Activated CD8-positive, alpha-beta T cell treated with anti-CD3 and anti-CD28 coated beads for 36 hours (primary cell): ENCODE measurements around the gene ELF3. TPM values are rescaled to one million over a fixed set of nuclear protein-coding genes. Genes with fewer than 3 reads are reported as not detected.
"Not testable (repeated sequence)": the region's sequence is repeated elsewhere in the genome, so short reads cannot be mapped to it uniquely, and the experiment has no call there.

Source experiments
- ATAC-seq: fragments of 200-7000 bp; cut with Tn5 transposase; one replicate; pipeline ENCODE4 v1.10.0; 2021; ENCODE audit warnings: mild to moderate bottlenecking, moderate library complexity
- CTCF ChIA-PET: fragments of 350-600 bp; sonication (Branson Sonifier 250); formaldehyde crosslinking; loops from one replicate; lab custom pipeline; 2021; ENCODE audit warnings: antibody characterized with exemption; lab: Charles Lee
- POLR2A ChIA-PET: fragments of 350-600 bp; sonication (Branson Sonifier 250); formaldehyde crosslinking; loops from one replicate; lab custom pipeline; 2021; ENCODE audit warnings: antibody characterized with exemption; lab: Charles Lee
- DNase-seq: peaks from one replicate; pipeline ENCODE4 v3.0.0-alpha.2; 2020
- H3K27ac Mint-ChIP-seq: one replicate; pipeline ENCODE4 v1.8.0; 2021; ENCODE audit warnings: mild to moderate bottlenecking, mixed read lengths
- H3K27me3 Mint-ChIP-seq: one replicate; pipeline ENCODE4 v1.8.0; 2021; ENCODE audit warnings: mixed read lengths
- H3K36me3 Mint-ChIP-seq: one replicate; pipeline ENCODE4 v1.8.0; 2021; ENCODE audit warnings: low read depth, mixed read lengths
- H3K4me1 Mint-ChIP-seq: one replicate; pipeline ENCODE4 v1.8.0; 2021; ENCODE audit warnings: low read depth, mixed read lengths
- H3K4me3 Mint-ChIP-seq: one replicate; pipeline ENCODE4 v1.8.0; 2021; ENCODE audit warnings: mild to moderate bottlenecking, moderate library complexity, mixed read lengths
- H3K9me3 Mint-ChIP-seq: one replicate; pipeline ENCODE4 v1.8.0; 2021; ENCODE audit warnings: mixed read lengths
- CTCF ChIP-seq: fragments of 200-600 bp; IDR thresholded peaks from one replicate; pipeline ENCODE4 v1.8.0; 2022; ENCODE audit warnings: antibody characterized with exemption, mild to moderate bottlenecking
- intact Hi-C: fragments of 100-400 bp; cut with micrococcal nuclease; formaldehyde crosslinking; loops from one replicate; pipeline ENCODE4 v1.10.0; 2022
- microRNA-seq: library from miRNA; unstranded; fragments of <30 nt; microRNA quantifications from one replicate; pipeline ENCODE4 v1.2.0, GENCODE V29; 2022; ENCODE audit warnings: borderline microRNAs expressed, borderline replicate concordance
- total RNA-seq, 2 experiments: library from RNA; stranded (reverse); gene quantifications; one replicate each; pipeline ENCODE4 v1.2.3, GENCODE V29; 2021

Gene ELF3
- total RNA-seq, 2 experiments from 2014 or later: 0.25 to 0.27 TPM

GRCh38 chr1:202063093-202063492, 52.7 kb downstream of the ELF3 start:
- ATAC-seq: no peak
- Mint-ChIP-seq H3K27ac (no peak overlapping the region), H3K9me3 (no peaks in the 10 kb centered on the region)

GRCh38 chr1:202064889-202065312, 54.5 kb downstream of the ELF3 start:
- DNase-seq, H3K27ac Mint-ChIP-seq, H3K4me1 Mint-ChIP-seq, H3K36me3 Mint-ChIP-seq, ATAC-seq, CTCF ChIA-PET, H3K4me3 Mint-ChIP-seq, intact Hi-C loops, H3K27me3 Mint-ChIP-seq, H3K9me3 Mint-ChIP-seq, POLR2A ChIA-PET: not testable (repeated sequence)

More at GRCh38 chr1:202063093-202063492, 52.7 kb downstream of the ELF3 start:
- Mint-ChIP-seq H3K27me3 (peaks cover 5% of the 10 kb centered on the region), H3K36me3 (no peaks in the 10 kb centered on the region), H3K4me1 (no peaks in the 10 kb centered on the region), H3K4me3 (no peak overlapping the region)
- DNase-seq: no peak
- TF ChIP-seq CTCF: no peak
- ChIA-PET POLR2A (no interaction called here), CTCF (no interaction called here)
- intact Hi-C loops: no loop called here

Small RNAs within 50 kb of the gene (microRNA-seq; reads per million reads assigned to microRNA genes)
- gene MIR6740: not detected

Other genes with a start within 250 kb of the ELF3 start
- gene IPO9, start 181.4 kb upstream of the ELF3 start, total RNA-seq: 10 to 100 TPM; 64.6 to 67.5 TPM
- gene SHISA4, start 121.7 kb upstream of the ELF3 start, total RNA-seq: under 1 TPM in 1 of 2 experiments, not detected in 1; 0.47 TPM
- not detected for gene LMOD1, start 64.0 kb upstream of the ELF3 start, total RNA-seq
- gene TIMM17A, start 55.1 kb upstream of the ELF3 start, total RNA-seq: 10 to 100 TPM; 75.8 to 76.8 TPM
- gene RNPEP, start 27.9 kb upstream of the ELF3 start, total RNA-seq: 10 to 100 TPM; 37.8 to 39.5 TPM
- gene GPR37L1, start 112.3 kb downstream of the ELF3 start, total RNA-seq: not detected
- gene ARL8A, start 134.2 kb downstream of the ELF3 start, total RNA-seq: 10 to 100 TPM; 25.8 to 33.7 TPM
- gene PTPN7, start 150.0 kb downstream of the ELF3 start, total RNA-seq: 100 to 1,000 TPM; 195 to 200 TPM
- under 1 TPM; 0.34 TPM for gene LGR6, start 183.2 kb downstream of the ELF3 start, total RNA-seq